ENCODE measurements around the gene ATF7.

ATF7 gene

DNA sequence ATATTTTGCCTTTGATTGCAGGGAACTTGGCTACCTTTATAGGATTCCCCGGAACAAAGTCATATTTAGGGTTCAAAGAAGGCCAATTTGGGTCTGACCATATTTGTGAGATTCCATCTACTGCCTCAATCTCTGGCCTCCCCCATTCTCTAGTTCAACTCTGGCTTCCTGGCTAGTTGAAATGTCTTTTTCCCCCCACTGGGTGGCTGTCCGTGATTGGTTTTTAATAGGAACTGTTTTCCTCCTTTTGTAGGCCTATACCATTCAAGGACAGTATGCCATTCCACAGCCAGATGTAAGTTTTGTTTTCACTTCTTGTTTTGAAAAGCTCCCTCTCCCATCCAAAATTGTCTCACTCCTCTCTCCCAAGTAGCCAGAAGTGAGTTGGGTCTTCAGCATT lies 160.5 kb downstream of the ATF7 start:
- Histone ChIP-seq H3K4me2 (ENCODE audit: low read length) (no peak overlapping the region), H3K9me2 (ENCODE audit: low read depth, low read length) (no peaks in the 10 kb centered on the region), H3K79me2 (ENCODE audit: insufficient read depth, low read length) (no peaks in the 10 kb centered on the region), H3K4me1 (ENCODE audit: insufficient read depth, low read length, severe bottlenecking) (no peaks in the 10 kb centered on the region), H2AFZ (ENCODE audit: low read length) (no peak overlapping the region), H4K20me1 (ENCODE audit: insufficient read depth, low read length) (no peaks in the 10 kb centered on the region), H3F3A (ENCODE audit: insufficient read depth, low read length) (no peaks in the 10 kb centered on the region), H3K27ac (ENCODE audit: low read depth, low read length, poor library complexity, severe bottlenecking) (no peak overlapping the region), H3K9ac (ENCODE audit: low read length) (no peak overlapping the region), H3K27me3 (ENCODE audit: insufficient read depth, low read length) (no peaks in the 10 kb centered on the region), H3K9me3 (ENCODE audit: low read length) (no peaks in the 10 kb centered on the region), H3K4me3 (ENCODE audit: low read depth, low read length, poor library complexity, severe bottlenecking) (no peak overlapping the region), H3K36me3 (ENCODE audit: insufficient read depth, low read length) (peaks cover 100% of the 10 kb centered on the region)
- TF ChIP-seq, protein P1, sequence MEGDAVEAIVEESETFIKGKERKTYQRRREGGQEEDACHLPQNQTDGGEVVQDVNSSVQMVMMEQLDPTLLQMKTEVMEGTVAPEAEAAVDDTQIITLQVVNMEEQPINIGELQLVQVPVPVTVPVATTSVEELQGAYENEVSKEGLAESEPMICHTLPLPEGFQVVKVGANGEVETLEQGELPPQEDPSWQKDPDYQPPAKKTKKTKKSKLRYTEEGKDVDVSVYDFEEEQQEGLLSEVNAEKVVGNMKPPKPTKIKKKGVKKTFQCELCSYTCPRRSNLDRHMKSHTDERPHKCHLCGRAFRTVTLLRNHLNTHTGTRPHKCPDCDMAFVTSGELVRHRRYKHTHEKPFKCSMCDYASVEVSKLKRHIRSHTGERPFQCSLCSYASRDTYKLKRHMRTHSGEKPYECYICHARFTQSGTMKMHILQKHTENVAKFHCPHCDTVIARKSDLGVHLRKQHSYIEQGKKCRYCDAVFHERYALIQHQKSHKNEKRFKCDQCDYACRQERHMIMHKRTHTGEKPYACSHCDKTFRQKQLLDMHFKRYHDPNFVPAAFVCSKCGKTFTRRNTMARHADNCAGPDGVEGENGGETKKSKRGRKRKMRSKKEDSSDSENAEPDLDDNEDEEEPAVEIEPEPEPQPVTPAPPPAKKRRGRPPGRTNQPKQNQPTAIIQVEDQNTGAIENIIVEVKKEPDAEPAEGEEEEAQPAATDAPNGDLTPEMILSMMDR (IDR thresholded peaks at IDR 0.05; ENCODE audit: low read length): no peak
- TF ChIP-seq EZH2 (IDR thresholded peaks at IDR 0.05; ENCODE audit: borderline replicate concordance, low read length): no peak

DNA sequence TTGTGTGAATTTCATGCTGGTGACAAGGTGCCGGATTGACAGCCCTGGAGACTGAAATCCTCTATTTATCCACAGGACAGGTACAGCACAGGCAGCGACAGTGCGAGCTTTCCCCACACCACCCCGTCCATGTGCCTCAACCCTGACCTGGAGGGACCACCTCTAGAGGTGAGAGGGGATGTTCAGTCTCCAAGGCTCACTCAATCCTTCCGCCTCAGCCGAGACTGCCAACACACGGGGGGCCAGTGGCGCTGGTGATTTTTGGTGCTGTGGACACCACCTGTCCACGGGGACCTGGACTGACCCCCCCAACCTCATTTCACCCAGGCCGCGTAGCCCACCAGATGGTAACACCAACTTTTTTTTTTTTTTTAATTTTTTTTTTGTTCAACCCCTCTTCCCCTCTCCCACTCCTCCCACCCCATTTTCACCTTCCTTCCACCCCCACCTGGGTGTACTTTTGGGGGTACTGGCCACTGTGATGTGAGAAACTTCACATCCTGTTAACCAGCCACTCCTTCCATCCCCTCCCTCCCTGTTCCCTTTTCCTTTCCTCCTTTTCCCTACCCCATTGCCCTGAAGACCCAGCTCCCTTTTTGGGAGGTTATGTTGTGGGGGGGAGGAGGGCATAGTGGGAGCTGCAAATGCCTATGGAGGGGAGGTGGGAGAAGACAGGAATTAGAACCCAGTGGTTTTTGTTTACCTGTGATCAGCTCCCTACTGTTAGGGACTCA lies 161.3 kb downstream of the ATF7 start:
- H2AFZ ChIP-seq (ENCODE audit: low read length): no peak overlapping the region
- H3K36me3 ChIP-seq (ENCODE audit: insufficient read depth, low read length): peaks cover 100% of the 10 kb centered on the region
- no peaks in the 10 kb centered on the region for H3K9me3 ChIP-seq (ENCODE audit: low read length)
- H4K20me1 ChIP-seq (ENCODE audit: insufficient read depth, low read length): no peaks in the 10 kb centered on the region
- H3K27ac ChIP-seq (ENCODE audit: low read depth, low read length, poor library complexity, severe bottlenecking): no peak overlapping the region
- H3K79me2 ChIP-seq (ENCODE audit: insufficient read depth, low read length): no peaks in the 10 kb centered on the region
- H3K4me2 ChIP-seq (ENCODE audit: low read length): no peak overlapping the region
- H3K9ac ChIP-seq (ENCODE audit: low read length): no peak overlapping the region
- H3F3A ChIP-seq (ENCODE audit: insufficient read depth, low read length): no peaks in the 10 kb centered on the region
- H3K4me1 ChIP-seq (ENCODE audit: insufficient read depth, low read length, severe bottlenecking): no peaks in the 10 kb centered on the region
- H3K9me2 ChIP-seq (ENCODE audit: low read depth, low read length): no peaks in the 10 kb centered on the region
- no peaks in the 10 kb centered on the region for H3K27me3 ChIP-seq (ENCODE audit: insufficient read depth, low read length)
- TF ChIP-seq EZH2 (IDR thresholded peaks at IDR 0.05; ENCODE audit: borderline replicate concordance, low read length): no peak
- TF ChIP-seq, protein P1 (IDR thresholded peaks at IDR 0.05; ENCODE audit: low read length): no peak
- no peak overlapping the region for H3K4me3 ChIP-seq (ENCODE audit: low read depth, low read length, poor library complexity, severe bottlenecking)

DNA sequence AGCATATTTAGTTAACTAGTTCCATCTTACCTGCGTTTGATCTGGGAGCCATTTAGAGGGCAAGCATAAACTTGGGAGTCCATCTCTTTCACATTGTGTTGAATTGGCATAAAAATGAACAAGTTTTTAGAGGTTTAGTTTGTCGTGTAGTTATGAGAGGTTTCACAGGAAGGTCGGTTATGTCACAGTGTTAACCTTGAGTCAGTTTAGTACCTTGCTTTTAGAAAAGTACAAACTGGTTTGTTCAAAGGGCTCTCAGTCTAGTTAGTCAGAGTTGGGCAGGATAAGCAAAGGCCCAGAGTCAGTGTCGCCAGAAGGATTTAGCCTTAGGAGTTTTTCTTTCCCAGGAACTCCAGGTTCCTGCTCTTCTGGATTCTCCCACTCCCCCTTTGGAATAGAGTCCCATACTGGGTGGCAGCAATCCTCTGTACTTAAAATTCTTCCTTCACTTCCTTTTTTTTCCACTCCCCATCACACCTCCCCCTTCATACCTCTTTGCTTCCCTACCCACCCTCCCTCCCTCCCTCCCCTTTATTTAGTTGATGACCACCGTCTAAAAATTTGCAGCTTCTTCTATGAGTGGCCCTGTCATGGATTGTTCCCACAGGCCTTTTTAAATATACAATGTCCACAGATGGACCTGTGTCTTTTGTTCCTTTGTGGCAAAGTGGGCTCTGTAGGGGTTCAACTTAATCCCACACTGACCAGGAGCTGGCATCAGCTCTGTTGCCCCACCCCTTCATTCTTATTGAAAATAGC lies 162.2 kb downstream of the ATF7 start:
- Histone ChIP-seq H3K27me3 (ENCODE audit: insufficient read depth, low read length) (no peaks in the 10 kb centered on the region), H3F3A (ENCODE audit: insufficient read depth, low read length) (no peaks in the 10 kb centered on the region), H3K27ac (ENCODE audit: low read depth, low read length, poor library complexity, severe bottlenecking) (no peak overlapping the region), H3K4me1 (ENCODE audit: insufficient read depth, low read length, severe bottlenecking) (no peaks in the 10 kb centered on the region), H4K20me1 (ENCODE audit: insufficient read depth, low read length) (no peaks in the 10 kb centered on the region; the same call in 1 of the 2 replicates), H2AFZ (ENCODE audit: low read length) (no peak overlapping the region), H3K9me2 (ENCODE audit: low read depth, low read length) (no peaks in the 10 kb centered on the region), H3K79me2 (ENCODE audit: insufficient read depth, low read length) (no peaks in the 10 kb centered on the region), H3K9ac (ENCODE audit: low read length) (no peak overlapping the region), H3K4me3 (ENCODE audit: low read depth, low read length, poor library complexity, severe bottlenecking) (no peak overlapping the region), H3K36me3 (ENCODE audit: insufficient read depth, low read length) (peaks cover 100% of the 10 kb centered on the region), H3K4me2 (ENCODE audit: low read length) (no peak overlapping the region), H3K9me3 (ENCODE audit: low read length) (no peaks in the 10 kb centered on the region)
- TF ChIP-seq EZH2 (IDR thresholded peaks at IDR 0.05; ENCODE audit: borderline replicate concordance, low read length): no peak
- TF ChIP-seq, protein P1 (IDR thresholded peaks at IDR 0.05; ENCODE audit: low read length): no peak
